Esophagus muscularis mucosa (tissue), 4 donors: Measurements from ENCODE around the gene MAPK14.

ENCODE experiments used
- CTCF ChIP-seq, 3 experiments: fragments of 200-600 bp in 2 of 3; fragments of 450-650 bp in 1 of 3; sonication (generic) in 2 of 3; IDR thresholded peaks; one replicate each; pipeline ENCODE4 v1.5.1; 2017 to 2019; ENCODE audit warnings: antibody characterized with exemption in 3 of 3, mild to moderate bottlenecking in 2 of 3, moderate library complexity in 1 of 3
- EP300 ChIP-seq: sonication (generic); formaldehyde crosslinking; IDR thresholded peaks from one replicate; pipeline ENCODE4 v1.6.1; 2017; ENCODE audit warnings: antibody characterized with exemption
- POLR2A ChIP-seq: fragments of 450-650 bp; IDR thresholded peaks from one replicate; pipeline ENCODE4 v1.6.1; 2017; ENCODE audit warnings: antibody characterized with exemption, moderate library complexity, mild to moderate bottlenecking, low read depth
- POLR2AphosphoS5 ChIP-seq, 2 donors: sonication (generic); formaldehyde crosslinking; IDR thresholded peaks; one replicate each; pipeline ENCODE4 v1.6.1; 2017; ENCODE audit warnings: antibody characterized with exemption in 2 of 2

DNA sequence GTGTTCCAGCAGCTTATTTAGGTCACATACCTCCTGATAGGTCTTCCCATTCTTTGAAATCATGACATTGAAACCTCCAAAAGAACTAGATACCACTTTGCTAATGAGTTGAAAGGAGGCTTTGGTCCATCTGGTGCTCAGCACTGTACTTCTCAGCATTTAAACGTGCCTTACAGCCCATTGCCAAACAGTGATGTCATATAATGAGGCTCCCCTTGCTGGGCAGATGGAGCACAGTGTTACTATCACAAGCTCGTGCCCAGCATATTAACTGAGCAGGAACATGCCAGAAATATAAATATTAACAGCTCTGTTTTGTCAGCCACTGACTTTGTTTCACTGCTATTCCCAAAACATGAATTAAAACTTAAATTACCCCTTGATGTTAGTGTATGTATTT lies 77.2 kb downstream of the MAPK14 start:
- TF ChIP-seq CTCF (IDR thresholded peaks at IDR 0.05), result no peak
- TF ChIP-seq POLR2AphosphoS5 (IDR thresholded peaks at IDR 0.05), result no peak
- TF ChIP-seq EP300, result no peak
- no peak for TF ChIP-seq POLR2A
